HG02571 (cell line): ENCODE measurements around the gene SLC38A4.

Experiments used
- ATAC-seq: cut with Tn5 transposase; IDR thresholded peaks from one replicate; pipeline ENCODE4 v1.9.1; 2021; ENCODE audit warnings: mild to moderate bottlenecking, moderate library complexity; ENCODE audit not compliant: unreplicated experiment

Gene SLC38A4

DNA sequence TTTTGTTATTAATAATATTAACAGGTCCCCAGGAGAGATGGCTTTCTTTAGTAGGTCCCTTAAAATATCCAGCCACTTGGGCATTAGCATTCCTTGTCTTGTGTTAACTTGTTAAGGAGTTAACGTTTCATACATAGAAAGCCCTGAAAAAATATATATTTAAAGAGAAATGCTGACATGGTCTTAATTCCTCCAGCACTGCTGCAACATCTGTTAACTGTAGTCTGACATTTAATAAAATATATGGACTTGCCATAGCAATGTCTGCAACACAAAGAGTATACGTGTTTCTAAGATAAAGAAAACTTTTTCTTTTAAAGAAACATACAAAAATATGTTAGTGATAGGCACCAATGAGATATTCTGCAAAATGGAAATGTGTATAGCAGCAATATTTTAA is 10.0 kb downstream of the SLC38A4 start:
- ATAC-seq: no peak

GRCh38 chr12:46814143-46814542 is 11.7 kb downstream of the SLC38A4 start:
- ATAC-seq: no peak

GRCh38 chr12:46811185-46811584 is 14.6 kb downstream of the SLC38A4 start:
- ATAC-seq: no peak

- no peak for ATAC-seq
These were observed 16.7 kb downstream of the SLC38A4 start for GRCh38 chr12:46808955-46809697.

GRCh38 chr12:46808317-46808716 is 17.5 kb downstream of the SLC38A4 start:
- no peak for ATAC-seq

- no peak for ATAC-seq
These were observed 21.7 kb downstream of the SLC38A4 start for GRCh38 chr12:46804054-46804453.

- ATAC-seq: no peak
These were observed 22.3 kb downstream of the SLC38A4 start for GRCh38 chr12:46803517-46803916.

DNA sequence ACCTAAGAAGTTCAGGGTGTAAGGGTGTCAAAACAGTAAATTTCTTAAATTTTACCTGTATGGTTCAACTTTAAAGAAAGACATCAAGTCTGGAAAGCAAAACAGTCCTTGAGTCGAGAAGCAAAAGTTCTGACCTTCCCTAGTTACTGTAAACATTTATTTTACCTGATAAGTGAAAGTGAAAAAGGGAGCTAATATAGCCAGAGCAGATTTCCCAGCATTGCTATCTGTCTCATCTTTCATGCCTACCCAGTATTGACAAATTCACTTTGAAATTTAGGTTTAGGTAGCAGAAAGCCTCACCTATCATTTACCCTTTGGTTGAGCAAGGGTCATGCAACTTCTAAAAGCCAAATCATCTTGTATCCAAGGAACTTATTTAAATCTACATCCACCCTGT is 24.5 kb downstream of the SLC38A4 start:
- ATAC-seq: no peak

- ATAC-seq: no peak
These were observed 25.6 kb downstream of the SLC38A4 start for GRCh38 chr12:46800160-46800559.

GRCh38 chr12:46798648-46799047 is 27.1 kb downstream of the SLC38A4 start:
- ATAC-seq: no peak

GRCh38 chr12:46798056-46798455 is 27.7 kb downstream of the SLC38A4 start:
- no peak for ATAC-seq

- no peak for ATAC-seq
These were observed 29.8 kb downstream of the SLC38A4 start for GRCh38 chr12:46795988-46796387.

- ATAC-seq: peak; percentile 60
These were observed 31.1 kb downstream of the SLC38A4 start for GRCh38 chr12:46794593-46795190.

DNA sequence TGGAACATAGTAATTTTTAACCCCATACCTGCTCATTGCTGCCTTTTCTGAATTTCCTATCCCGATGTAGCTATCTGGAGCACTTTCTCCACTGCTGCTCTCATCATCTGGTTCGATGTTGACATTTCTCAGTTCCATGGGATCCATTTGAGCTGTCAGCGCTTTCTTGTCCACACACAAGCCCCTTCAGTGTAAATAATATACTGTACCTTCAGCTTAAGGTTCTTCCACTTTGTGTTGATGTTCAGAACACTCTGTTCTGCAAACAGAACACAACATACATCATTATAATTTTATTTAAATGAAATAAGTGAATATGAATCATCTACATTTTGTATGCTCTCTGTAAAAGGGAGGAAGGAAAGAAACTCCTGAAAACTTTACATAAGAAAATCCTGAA is 32.9 kb downstream of the SLC38A4 start:
- no peak for ATAC-seq

DNA sequence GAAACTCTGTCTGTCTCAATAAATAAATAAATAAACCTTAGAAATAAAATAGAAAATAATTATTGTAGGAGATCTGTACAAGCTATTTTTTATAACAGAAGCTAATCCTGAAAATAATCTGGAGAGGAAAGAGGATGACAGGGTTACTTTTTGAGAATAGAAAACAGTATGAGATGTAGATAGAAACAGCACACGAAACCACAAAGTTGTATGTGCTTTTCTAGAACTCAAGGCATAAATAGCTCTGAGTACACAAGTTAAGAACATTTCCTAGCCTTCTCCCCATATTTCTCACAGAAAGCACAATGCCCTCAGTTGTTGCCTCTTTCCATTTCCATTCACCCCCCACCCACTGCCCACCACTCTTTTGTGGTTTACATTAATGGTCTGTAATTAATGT is 35.7 kb downstream of the SLC38A4 start:
- ATAC-seq: no peak

DNA sequence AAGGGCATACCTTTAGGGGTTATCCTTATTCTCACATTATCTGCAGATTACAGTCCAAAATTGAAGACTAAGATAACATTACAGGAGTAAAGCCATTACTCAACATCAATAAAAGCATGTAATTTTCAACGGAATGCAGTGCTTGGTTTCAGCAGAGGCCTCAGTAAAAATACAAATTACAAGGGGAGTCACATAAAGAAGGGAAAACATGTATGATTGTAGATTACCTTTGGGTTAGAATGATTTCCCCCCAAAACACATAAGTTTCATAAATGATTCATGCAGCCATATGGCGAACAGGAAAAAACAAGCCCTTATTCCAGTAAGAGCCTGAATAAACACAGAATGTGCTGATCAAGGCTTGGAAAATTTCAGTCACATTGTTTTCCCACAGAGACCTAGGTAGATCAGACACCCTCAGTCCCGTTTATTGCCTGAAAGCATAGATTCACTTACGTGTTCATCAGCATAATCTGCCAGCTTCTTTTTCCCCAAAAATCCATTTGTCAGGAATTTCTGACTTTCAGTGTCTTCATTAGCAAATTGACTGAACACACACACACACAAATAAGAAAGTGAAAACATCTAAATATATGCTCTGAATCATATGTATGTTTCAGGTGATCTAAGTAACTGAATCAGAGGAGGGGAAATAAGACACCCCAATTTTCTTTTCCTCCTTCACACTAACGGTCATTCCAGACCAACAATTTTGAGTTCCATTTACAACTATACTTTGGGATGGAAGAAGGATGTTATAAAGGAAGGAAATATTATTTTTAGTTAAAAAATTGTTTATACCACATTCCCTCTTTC is 37.5 kb downstream of the SLC38A4 start:
- ATAC-seq: no peak

DNA sequence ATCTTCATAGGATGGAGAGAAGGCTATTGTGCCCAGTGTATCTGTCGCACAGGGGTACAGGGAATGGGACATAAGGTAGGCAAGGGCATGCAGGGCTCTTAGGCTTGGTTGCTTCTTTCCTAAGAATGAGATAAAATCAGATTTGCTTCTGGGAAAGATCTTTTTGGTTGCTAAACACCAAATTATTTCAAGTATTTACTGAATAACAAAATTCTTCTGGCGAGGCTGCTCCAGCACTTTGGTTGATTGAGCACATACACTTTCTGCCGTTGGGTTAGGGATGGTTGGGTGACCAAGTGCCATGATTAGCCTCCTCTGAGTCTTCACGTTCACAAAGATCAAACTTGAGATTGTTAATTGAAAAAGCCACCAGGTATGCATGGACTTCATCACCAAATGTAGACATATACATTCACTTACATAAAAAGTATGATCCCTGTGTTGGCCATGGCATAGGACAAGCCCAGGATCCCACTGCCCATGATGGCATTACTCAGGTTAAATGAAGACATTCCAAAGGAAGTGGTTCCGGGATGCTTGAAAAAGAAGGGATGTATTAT is 38.2 kb downstream of the SLC38A4 start:
- no peak for ATAC-seq

- no peak for ATAC-seq
These were observed 39.0 kb downstream of the SLC38A4 start for GRCh38 chr12:46786774-46787173.

DNA sequence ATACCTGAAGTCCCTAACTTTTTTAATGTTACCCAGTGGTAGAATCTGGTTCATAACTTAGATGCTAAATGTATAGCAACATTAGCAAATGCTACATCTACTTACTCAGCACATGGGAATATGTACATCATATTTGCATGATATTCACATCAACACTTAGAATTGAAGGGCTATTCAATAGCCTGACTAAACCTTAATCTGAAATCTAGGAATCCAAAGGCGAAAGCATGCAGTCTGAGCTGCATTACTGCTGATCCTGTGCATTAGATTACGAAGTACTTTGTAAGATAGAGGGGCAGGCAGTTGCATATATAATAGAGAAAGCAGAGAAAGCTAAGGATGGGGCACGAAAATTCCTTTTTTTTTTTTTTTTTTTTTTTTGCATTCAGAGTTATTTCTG is 40.4 kb downstream of the SLC38A4 start:
- no peak for ATAC-seq

GRCh38 chr12:46783871-46784270 is 41.9 kb downstream of the SLC38A4 start:
- no peak for ATAC-seq

- ATAC-seq: no peak
These were observed 45.9 kb downstream of the SLC38A4 start for GRCh38 chr12:46779879-46780278.

DNA sequence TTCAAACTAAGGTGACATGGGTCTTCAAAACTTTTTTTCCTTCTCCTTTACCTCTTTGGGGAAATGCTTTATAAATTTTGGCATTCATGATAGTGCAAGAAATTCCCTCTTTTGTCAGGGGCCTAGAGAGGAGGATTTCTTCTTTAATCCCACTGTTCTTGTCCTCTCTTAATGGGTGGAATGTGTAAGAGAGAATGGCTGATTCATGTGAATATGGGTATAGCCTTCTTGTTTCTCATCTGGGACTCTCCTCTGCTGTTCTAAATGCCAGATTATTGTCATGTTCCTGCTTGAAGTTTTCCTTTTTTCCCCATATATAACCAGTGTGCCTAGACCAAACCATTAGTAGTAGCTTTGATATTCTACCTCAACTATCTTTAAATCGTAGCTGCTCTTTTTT is 46.7 kb downstream of the SLC38A4 start:
- ATAC-seq: no peak
